Brain microvascular endothelial cell (primary cell): ENCODE data around the gene ARID1A.

Experiments
- DNase-seq: peaks from one replicate; pipeline ENCODE4 v3.0.0-alpha.2; 2020
- H3K27ac ChIP-seq: fragments of 250-450 bp; sonication (Bioruptor Pico); 2 replicates; pipeline ENCODE4 v1.5.1; 2020; ENCODE audit warnings: mild to moderate bottlenecking, moderate library complexity
- H3K27me3 ChIP-seq: fragments of 250-450 bp; sonication (Bioruptor Pico); replicated peaks from 2 replicates; pipeline ENCODE4 v1.5.1; 2020; ENCODE audit warnings: mild to moderate bottlenecking
- H3K36me3 ChIP-seq: fragments of 250-450 bp; sonication (Bioruptor Pico); replicated peaks from 2 replicates; pipeline ENCODE4 v1.5.1; 2020; ENCODE audit warnings: mild to moderate bottlenecking
- H3K4me3 ChIP-seq: 2 replicates; pipeline ENCODE4 v1.5.1; 2011; ENCODE audit warnings: low read depth, mild to moderate bottlenecking, control low read depth, low read length, moderate library complexity
- in situ Hi-C: cut with HindIII; loops from 2 replicates; pipeline ENCODE4 v1.10.0; 2017; ENCODE audit warnings: low sequenced_read_pairs, low pct_ligation_motif_present
- TF ChIP-seq, protein P1 (sequence below): IDR thresholded peaks from 2 replicates; pipeline ENCODE4 v1.5.1; 2011; ENCODE audit warnings: low read depth, mild to moderate bottlenecking, moderate library complexity, low read length, control low read depth, inconsistent platforms; ENCODE audit errors: missing control alignments

Gene ARID1A

DNA sequence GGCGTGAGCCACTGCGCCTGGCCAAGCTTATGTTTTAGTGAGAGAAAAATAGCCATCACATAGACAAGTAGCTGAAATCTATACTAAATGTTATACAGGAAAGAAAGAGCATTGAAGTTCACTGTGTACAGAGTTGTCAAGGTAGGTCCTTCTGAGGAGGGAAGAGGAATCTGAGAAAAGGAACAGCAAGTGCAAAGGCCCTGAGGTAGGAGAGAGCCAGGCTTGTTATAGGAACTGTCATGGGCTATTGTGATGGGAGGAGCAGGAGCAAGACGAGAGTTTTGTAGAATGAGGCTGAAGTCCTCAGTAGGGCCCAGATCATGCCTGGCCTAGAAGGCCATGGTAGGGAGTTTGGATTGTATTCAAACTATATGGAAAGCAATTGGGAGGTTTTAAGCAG, 135.2 kb downstream of the ARID1A start:
- no peak overlapping the region for H3K4me3 ChIP-seq
- TF ChIP-seq, protein P1, sequence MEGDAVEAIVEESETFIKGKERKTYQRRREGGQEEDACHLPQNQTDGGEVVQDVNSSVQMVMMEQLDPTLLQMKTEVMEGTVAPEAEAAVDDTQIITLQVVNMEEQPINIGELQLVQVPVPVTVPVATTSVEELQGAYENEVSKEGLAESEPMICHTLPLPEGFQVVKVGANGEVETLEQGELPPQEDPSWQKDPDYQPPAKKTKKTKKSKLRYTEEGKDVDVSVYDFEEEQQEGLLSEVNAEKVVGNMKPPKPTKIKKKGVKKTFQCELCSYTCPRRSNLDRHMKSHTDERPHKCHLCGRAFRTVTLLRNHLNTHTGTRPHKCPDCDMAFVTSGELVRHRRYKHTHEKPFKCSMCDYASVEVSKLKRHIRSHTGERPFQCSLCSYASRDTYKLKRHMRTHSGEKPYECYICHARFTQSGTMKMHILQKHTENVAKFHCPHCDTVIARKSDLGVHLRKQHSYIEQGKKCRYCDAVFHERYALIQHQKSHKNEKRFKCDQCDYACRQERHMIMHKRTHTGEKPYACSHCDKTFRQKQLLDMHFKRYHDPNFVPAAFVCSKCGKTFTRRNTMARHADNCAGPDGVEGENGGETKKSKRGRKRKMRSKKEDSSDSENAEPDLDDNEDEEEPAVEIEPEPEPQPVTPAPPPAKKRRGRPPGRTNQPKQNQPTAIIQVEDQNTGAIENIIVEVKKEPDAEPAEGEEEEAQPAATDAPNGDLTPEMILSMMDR, result no peak
- DNase-seq, result no peak
- no peaks in the 10 kb centered on the region for H3K27me3 ChIP-seq
- in situ Hi-C loops, result no loop called here
- H3K36me3 ChIP-seq, result peaks cover 35% of the 10 kb centered on the region
- H3K27ac ChIP-seq, result no peak overlapping the region
